HG03354 (cell line): Measurements from ENCODE around the gene RNF40.

ENCODE experiments used
- ATAC-seq: cut with Tn5 transposase; IDR thresholded peaks from one replicate; pipeline ENCODE4 v1.9.1; 2021; ENCODE audit warnings: mild to moderate bottlenecking; ENCODE audit not compliant: unreplicated experiment, poor library complexity, severe bottlenecking

The RNF40 gene

GRCh38 chr16:30738984-30739951 is 22.9 kb upstream of the RNF40 start:
- no peak for ATAC-seq

DNA sequence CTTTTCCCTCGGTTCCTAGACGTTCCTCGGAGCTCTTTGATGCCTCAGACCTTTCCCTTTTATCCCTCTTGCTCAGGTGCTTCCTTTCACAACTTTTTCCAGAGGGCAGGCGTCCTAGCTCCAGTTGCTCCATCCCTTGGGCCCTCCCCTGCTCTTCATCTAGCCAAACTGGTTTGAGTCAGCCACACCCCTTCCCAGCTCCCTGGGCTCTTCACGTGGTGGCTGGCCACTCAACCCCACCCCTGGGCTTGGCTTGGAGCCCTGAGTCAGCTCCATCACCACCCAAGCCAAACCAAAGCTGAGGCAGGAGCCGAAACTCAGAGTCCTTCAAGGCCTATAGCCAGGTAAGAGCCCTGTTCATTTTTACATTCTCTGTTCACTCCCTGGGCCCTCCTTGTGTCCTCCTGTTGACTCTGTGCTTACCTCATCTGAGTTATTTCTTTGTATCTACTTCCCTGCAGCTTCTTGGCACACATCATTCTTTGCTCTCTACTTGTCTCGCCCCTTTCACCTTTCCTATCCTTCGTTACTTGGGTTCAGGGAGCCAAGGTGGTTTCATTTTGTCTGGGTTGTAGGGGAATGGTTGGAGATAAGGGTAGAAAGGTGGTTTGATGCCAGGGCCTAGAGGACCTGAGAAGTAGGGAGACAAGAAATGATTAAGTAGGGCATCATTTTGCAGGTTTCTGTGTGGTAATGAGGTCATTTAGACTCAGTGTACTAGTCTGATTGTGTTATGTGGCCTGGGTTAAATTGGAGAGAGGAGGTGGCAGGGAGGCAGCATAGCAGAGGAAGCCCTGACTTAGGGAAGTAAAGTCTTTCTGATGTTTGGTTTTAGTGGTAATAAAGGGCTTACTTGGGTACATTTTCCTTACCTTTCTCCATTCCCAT is 21.5 kb upstream of the RNF40 start:
- no peak for ATAC-seq

DNA sequence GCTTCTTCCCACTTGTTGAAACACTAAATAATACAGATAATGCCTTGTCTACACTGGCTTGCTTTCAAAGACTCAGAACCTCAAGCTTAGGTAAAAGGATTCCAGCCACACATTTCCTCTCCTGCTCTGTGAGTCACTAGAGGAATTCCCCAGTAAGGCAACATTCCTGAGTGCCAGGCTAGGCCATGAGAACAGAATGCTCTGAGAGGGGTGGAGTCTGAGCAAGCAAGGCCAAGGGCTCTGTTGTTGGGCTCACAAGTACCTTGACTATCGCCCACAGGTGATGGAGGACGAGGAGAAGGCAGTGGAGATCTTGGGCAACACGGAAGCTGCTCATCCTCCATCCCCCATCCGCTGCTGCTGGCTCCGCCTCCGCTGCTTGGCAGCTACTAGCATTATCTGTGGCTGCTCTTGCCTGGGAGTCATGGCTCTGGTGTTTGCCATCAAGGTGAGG is 20.6 kb upstream of the RNF40 start:
- ATAC-seq, result no peak

DNA sequence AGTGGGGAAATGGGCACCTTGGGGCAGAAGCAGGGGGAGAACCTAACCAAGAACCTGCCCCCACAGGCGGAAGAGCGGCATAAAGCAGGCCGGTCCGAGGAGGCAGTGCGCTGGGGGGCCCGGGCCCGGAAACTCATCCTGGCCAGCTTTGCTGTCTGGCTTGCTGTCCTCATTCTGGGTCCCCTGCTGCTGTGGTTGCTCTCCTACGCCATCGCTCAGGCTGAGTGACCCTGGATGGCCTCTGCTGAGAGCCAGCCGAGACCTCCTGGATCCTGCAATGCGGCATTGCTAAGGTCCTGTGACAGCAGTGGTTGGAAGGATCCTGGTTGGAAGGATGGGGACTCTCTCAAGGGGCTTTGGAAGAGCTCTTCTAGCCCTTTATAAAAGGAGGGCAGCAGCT is 18.4 kb upstream of the RNF40 start:
- ATAC-seq, result no peak

DNA sequence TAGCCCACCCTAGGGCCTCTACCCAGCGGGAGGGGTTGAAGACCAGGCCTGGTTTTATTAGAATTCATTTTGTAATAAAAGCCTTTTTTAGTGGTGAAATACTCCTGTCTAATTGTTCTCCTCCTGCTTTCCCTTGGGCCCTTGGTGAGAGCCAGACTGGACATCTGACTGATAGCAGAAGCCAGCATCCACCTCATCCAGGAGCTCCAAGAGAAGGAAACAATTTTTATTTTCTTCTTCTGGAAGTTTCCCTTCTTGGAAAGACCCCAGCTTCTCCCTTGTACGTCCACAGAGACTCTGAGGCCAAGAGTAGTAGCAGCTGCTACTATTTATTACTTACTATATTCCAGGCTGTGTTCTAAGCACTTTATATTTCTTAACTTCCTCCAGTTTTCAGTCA is 17.9 kb upstream of the RNF40 start:
- ATAC-seq, result no peak

GRCh38 chr16:30745082-30745481 is 17.0 kb upstream of the RNF40 start:
- no peak for ATAC-seq

DNA sequence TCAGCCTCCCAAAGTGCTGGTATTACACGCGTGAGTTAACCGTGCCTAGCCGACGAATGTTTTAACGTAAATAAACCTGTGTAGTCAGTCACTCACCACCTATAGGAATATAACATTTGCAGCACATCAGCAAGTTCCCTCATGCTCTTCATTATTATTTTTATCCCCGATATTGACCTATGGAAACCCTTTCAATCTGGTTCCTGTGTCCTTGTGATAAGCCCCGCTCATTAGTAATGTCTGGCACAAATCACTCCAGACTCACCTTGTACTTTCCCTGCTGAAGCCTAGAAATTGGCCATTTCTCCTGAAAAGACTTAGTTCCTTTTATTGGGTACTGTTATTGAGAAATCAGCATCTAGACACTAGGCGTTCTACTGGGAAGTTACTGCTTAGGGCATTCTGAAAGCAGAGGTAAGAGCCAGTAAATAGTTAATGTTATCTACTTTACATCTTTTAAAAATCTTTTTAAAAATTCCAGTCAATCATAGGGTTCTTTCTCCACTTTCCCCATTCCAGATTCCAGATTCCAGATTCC is 15.4 kb upstream of the RNF40 start:
- no peak for ATAC-seq

GRCh38 chr16:30747331-30747730 is 14.8 kb upstream of the RNF40 start:
- ATAC-seq, result no peak

DNA sequence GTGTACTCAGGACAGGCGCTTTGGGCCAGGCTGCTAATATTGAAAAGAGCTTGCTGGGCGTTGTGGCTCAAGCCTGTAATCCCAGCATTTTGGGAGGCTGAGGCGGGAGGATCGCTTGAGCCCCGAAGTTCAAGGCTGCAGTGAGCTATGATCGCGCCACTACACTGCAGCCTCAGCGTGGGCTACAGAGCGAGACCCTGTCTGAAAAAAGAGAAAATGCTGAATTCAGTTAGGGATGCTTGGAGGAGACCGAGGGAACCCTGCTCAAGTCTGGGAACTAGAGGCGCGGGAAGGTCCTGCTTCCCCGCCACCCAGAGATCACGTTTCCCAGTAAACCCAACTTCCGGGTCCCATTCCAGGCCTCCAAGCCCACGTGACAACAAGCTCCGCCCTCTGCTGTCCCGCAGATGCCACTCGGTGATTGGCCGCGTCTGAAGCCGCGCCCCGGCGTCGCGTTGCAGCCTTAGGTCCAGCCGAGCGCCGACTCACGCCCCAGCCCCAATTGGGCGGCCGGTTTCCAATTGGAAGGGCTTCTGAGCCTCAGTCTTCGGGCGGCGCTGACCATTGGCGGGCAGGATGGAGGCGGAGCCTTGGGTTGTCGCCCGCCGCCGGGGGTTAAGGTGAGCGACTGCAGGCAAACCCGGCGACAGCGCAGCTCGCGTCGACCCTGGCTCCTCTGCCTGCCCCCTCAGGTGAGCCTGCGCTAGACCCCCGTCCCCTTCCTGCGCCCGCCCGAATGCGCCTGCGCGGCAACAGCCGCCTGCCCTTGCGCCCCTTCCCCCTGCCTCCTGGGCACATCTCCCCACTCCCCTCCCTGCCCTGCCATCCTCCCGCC is 14.1 kb upstream of the RNF40 start, which contains the start of gene PHKG2:
TSS of gene PHKG2 (plus strand) at position 627 of the 835 bp plus-strand sequence. CDS start 396 bp downstream, outside the sequence.
- peak; percentile 98 for ATAC-seq

- peak; percentile 22 for ATAC-seq
Measured at GRCh38 chr16:30748634-30749445, 13.3 kb upstream of the RNF40 start.

- no peak for ATAC-seq
Measured at GRCh38 chr16:30750201-30750600, 11.9 kb upstream of the RNF40 start.

GRCh38 chr16:30750876-30751465 is 11.2 kb upstream of the RNF40 start:
- no peak for ATAC-seq

DNA sequence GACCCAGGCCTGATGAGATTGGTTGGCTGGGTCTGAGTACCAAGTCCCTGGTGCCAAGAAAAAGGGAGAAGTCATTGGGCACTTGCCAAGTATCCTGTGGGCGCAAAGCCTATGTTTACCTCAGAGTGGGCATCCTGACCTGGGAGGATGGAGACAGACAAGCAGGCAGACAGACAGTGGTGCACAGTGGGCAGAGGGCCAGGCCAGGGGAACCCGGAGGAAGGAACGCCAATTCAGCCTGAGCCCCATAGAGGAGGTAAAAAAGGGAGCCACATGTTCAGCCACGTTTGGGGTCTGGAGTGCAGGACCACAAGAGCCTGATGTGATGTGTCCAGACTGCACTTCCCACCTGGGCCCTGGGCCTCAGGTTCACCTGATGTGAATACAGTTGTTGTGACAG is 8.5 kb upstream of the RNF40 start:
- ATAC-seq, result no peak

DNA sequence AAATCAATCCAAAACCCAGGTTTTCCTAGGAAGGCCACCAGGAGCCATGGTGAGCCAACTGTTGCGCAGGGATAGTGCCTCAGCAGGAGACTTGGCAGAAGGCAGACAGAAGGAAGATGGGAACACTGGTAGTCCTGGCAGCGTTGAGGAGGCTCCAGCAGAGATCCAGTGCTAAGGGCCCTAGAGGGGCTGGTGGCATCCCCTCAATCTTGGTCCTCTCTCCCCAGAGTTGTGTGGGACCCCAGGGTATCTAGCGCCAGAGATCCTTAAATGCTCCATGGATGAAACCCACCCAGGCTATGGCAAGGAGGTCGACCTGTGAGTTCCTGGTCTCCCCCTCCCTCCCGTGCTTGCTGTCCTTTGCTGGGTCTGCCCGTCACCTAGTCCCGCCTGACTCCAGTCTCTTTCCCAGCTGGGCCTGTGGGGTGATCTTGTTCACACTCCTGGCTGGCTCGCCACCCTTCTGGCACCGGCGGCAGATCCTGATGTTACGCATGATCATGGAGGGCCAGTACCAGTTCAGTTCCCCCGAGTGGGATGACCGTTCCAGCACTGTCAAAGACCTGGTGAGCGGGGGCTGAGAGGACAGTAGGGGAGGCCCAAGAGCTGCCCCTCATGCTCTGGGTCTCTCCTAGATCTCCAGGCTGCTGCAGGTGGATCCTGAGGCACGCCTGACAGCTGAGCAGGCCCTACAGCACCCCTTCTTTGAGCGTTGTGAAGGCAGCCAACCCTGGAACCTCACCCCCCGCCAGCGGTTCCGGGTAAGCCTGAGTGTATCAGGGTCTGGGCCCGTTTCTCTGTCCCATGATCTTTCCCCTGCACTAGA is 6.0 kb upstream of the RNF40 start:
- no peak for ATAC-seq

- ATAC-seq, result no peak
Measured at GRCh38 chr16:30756781-30757100, 5.4 kb upstream of the RNF40 start.

GRCh38 chr16:30757316-30757715 is 4.8 kb upstream of the RNF40 start:
- no peak for ATAC-seq

DNA sequence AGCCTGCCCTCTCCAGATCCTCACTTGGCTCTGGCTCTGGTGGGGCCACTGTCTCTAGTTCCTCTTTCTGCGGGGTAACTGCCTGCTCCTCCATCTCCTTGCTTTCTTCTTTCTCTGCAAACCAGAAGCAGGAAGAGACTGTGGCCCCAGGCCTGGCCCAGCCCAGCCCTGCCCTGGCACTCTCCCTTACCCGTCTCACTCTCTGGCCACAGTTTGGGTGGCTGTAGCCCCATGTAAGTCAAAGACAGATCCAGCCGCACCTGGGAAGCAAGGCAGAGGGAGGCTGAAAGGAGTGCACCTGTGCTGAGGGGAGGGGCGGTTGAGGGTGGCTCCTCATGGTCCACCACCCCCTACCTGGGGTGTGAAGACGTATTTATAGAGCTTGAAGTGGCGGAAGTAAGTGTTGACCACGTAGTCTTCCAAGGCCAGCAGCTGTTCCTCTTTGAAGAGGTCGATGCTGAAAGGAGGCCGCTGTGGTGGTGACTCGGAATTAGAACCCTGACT is 3.1 kb upstream of the RNF40 start:
- no peak for ATAC-seq
